Hippocampal formation (tissue), 2 donors: ENCODE results near the gene LIMK1.
"Not testable (repeated sequence)": the region's sequence is repeated elsewhere in the genome, so short reads cannot be mapped to it uniquely, and the experiment has no call there.

Experiments
- DNase-seq, 2 donors: peaks; one replicate each; lab custom pipeline; 2025; lab: John Stamatoyannopoulos, UW

Gene LIMK1

GRCh38 chr7:74126220-74126880 is 42.7 kb downstream of the LIMK1 start:
- no peak for DNase-seq

GRCh38 chr7:74129887-74130286 is 46.3 kb downstream of the LIMK1 start:
- DNase-seq: no peak

- no peak for DNase-seq
These were observed 46.9 kb downstream of the LIMK1 start for GRCh38 chr7:74130518-74130917.

- no peak for DNase-seq
These were observed 50.6 kb downstream of the LIMK1 start for GRCh38 chr7:74134117-74134620.

GRCh38 chr7:74138334-74138867 is 54.8 kb downstream of the LIMK1 start:
- DNase-seq: no peak

- no peak for DNase-seq
These were observed 55.6 kb downstream of the LIMK1 start for GRCh38 chr7:74138945-74139843.

- DNase-seq: no peak
These were observed 58.1 kb downstream of the LIMK1 start for GRCh38 chr7:74141705-74142104.

GRCh38 chr7:74143383-74143782 is 59.8 kb downstream of the LIMK1 start:
- DNase-seq: no peak

- no peak for DNase-seq
These were observed 64.9 kb downstream of the LIMK1 start for GRCh38 chr7:74148491-74148890.

- DNase-seq: no peak
These were observed 65.5 kb downstream of the LIMK1 start for GRCh38 chr7:74149071-74149470.

GRCh38 chr7:74149603-74150002 is 66.0 kb downstream of the LIMK1 start:
- no peak for DNase-seq

- no peak for DNase-seq
These were observed 70.1 kb downstream of the LIMK1 start for GRCh38 chr7:74153736-74154135.

- DNase-seq: no peak
These were observed 72.3 kb downstream of the LIMK1 start for GRCh38 chr7:74155810-74156395.

- DNase-seq: no peak
These were observed 74.0 kb downstream of the LIMK1 start for GRCh38 chr7:74157605-74158004.

GRCh38 chr7:74164985-74165456 is 81.4 kb downstream of the LIMK1 start:
- no peak for DNase-seq

- DNase-seq: no peak
These were observed 82.4 kb downstream of the LIMK1 start for GRCh38 chr7:74165867-74166593.

- DNase-seq: not testable (repeated sequence)
These were observed 83.7 kb downstream of the LIMK1 start for GRCh38 chr7:74167324-74167723.
